ENCODE data around the gene CHL1. TPM values are rescaled to one million over a fixed set of nuclear protein-coding genes. Genes with fewer than 3 reads are reported as not detected.

CHL1 gene
- total RNA-seq, 1 experiment from 2014 or later, result not detected

GRCh38 chr3:297585-297984 lies 101.0 kb downstream of the CHL1 start:
- POLR2A ChIA-PET (ENCODE audit: low non-redundant PET), result interaction anchor here (0.6 kb wide), 1 partner anchor 184 kb away, joined by 4 read pairs; no protein-coding TSS in a partner anchor

DNA sequence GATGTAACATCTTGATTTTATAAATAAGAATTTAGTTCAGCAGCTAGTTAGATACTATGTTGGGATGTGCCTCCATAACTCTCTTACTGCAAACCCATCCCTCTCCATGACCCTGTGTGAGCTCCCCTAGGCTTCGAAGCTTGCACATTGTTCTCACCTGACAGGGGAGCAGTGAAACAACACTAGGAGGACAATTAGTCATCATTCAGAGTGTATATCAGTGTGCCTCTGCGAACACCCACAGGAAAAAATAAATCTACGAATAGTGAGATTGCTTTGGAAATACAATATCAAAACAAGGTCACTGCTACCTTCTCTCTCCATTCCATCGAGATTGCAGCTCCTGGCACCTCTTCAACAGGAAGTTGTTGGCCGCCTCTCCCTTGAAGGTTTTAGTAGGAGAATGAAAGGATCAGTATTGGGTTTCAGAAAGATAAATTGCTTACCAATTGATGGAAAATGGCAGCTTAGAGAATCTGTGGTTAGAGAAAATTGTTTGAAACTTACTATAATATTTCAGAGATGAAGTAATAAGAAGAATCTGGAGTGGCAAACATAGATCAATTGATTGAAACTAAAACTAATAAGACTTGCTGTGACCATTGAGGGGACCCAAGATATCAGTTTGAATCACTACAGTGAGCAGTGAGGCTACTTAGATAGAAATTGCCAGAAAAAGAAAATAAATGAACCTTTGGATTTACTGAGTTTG lies 103.2 kb downstream of the CHL1 start:
- ChIA-PET POLR2A (ENCODE audit: low non-redundant PET) (no interaction called here), CTCF (no interaction called here)
- intact Hi-C loops (cut with micrococcal nuclease; ENCODE audit: unreplicated experiment), result no loop called here
- no peak for TF ChIP-seq EZH2 (IDR thresholded peaks at IDR 0.05; ENCODE audit: borderline replicate concordance, low read depth, low read length, poor library complexity, severe bottlenecking)
- TF ChIP-seq CTCF (conservative IDR thresholded peaks at IDR 0.05; ENCODE audit: low read depth, low read length), result no peak
- H3K27me3 ChIP-seq (replicated peaks; ENCODE audit: insufficient read depth, low read depth, low read length, poor library complexity), result no peaks in the 10 kb centered on the region
- no peaks in the 10 kb centered on the region for H3K36me3 ChIP-seq (ENCODE audit: insufficient read depth, low read length, poor library complexity, severe bottlenecking)
- H3K27ac ChIP-seq (ENCODE audit: low read depth, low read length, poor library complexity, severe bottlenecking), result no peak overlapping the region
- BruUV-seq (replicated peaks), result no TSS peak
- H3K4me1 ChIP-seq (ENCODE audit: insufficient read depth, low read length, poor library complexity, severe bottlenecking), result no peaks in the 10 kb centered on the region
- DNase-seq (ENCODE audit: low spot score), result no peak
- no peaks in the 10 kb centered on the region for H3K9me3 ChIP-seq (ENCODE audit: low read depth, low read length, poor library complexity, severe bottlenecking)
- H3K4me3 ChIP-seq (ENCODE audit: low read depth, low read length, poor library complexity, severe bottlenecking), result no peak overlapping the region

More at GRCh38 chr3:297585-297984, 101.0 kb downstream of the CHL1 start:
- Histone ChIP-seq H3K9me3 (ENCODE audit: low read depth, low read length, poor library complexity, severe bottlenecking) (no peaks in the 10 kb centered on the region), H3K4me3 (ENCODE audit: low read depth, low read length, poor library complexity, severe bottlenecking) (no peak overlapping the region), H3K27me3 (replicated peaks; ENCODE audit: insufficient read depth, low read depth, low read length, poor library complexity) (no peaks in the 10 kb centered on the region), H3K4me1 (ENCODE audit: insufficient read depth, low read length, poor library complexity, severe bottlenecking) (no peaks in the 10 kb centered on the region), H3K36me3 (ENCODE audit: insufficient read depth, low read length, poor library complexity, severe bottlenecking) (no peaks in the 10 kb centered on the region), H3K27ac (ENCODE audit: low read depth, low read length, poor library complexity, severe bottlenecking) (no peak overlapping the region)
- BruUV-seq (replicated peaks), result no TSS peak
- peak; percentile 9 for DNase-seq (ENCODE audit: low spot score)
- TF ChIP-seq CTCF (conservative IDR thresholded peaks at IDR 0.05; ENCODE audit: low read depth, low read length) (no peak), EZH2 (IDR thresholded peaks at IDR 0.05; ENCODE audit: borderline replicate concordance, low read depth, low read length, poor library complexity, severe bottlenecking) (no peak)
- CTCF ChIA-PET, result no interaction called here
- intact Hi-C loops (cut with micrococcal nuclease; ENCODE audit: unreplicated experiment), result no loop called here

GRCh38 chr3:307182-307581 lies 110.6 kb downstream of the CHL1 start:
- Histone ChIP-seq H3K27ac (ENCODE audit: low read depth, low read length, poor library complexity, severe bottlenecking) (no peak overlapping the region), H3K36me3 (ENCODE audit: insufficient read depth, low read length, poor library complexity, severe bottlenecking) (no peaks in the 10 kb centered on the region), H3K4me3 (ENCODE audit: low read depth, low read length, poor library complexity, severe bottlenecking) (no peak overlapping the region), H3K9me3 (ENCODE audit: low read depth, low read length, poor library complexity, severe bottlenecking) (no peaks in the 10 kb centered on the region), H3K27me3 (replicated peaks; ENCODE audit: insufficient read depth, low read depth, low read length, poor library complexity) (no peaks in the 10 kb centered on the region), H3K4me1 (ENCODE audit: insufficient read depth, low read length, poor library complexity, severe bottlenecking) (no peaks in the 10 kb centered on the region)
- no TSS peak for BruUV-seq (replicated peaks)
- DNase-seq (ENCODE audit: low spot score), result no peak
- ChIA-PET POLR2A (ENCODE audit: low non-redundant PET) (no interaction called here), CTCF (no interaction called here)
- intact Hi-C loops (cut with micrococcal nuclease; ENCODE audit: unreplicated experiment), result no loop called here
- TF ChIP-seq EZH2 (IDR thresholded peaks at IDR 0.05; ENCODE audit: borderline replicate concordance, low read depth, low read length, poor library complexity, severe bottlenecking) (no peak), CTCF (conservative IDR thresholded peaks at IDR 0.05; ENCODE audit: low read depth, low read length) (no peak)
